H1 (cell line): ENCODE data around the gene NBAS. TPM values are rescaled to one million over a fixed set of nuclear protein-coding genes. Genes with fewer than 3 reads are reported as not detected.

Source experiments
- ASH2L ChIP-seq: fragments of 200-600, 300-600 bp; sonication (generic); IDR thresholded peaks from one replicate; pipeline ENCODE4 v1.7.1; 2017; ENCODE audit warnings: low read length
- JUND ChIP-seq: IDR thresholded peaks from 2 replicates; pipeline ENCODE4 v1.6.1; 2011; ENCODE audit warnings: mild to moderate bottlenecking, improper control_type of control experiment, low read length
- POU5F1 ChIP-seq: IDR thresholded peaks from 2 replicates; pipeline ENCODE4 v1.6.1; 2011; ENCODE audit warnings: low read depth, mild to moderate bottlenecking, low read length, moderate library complexity
- RAD21 ChIP-seq, 2 experiments: IDR thresholded peaks in 1 of 2; conservative IDR thresholded peaks in 1 of 2; 2 replicates each; pipeline ENCODE4 v1.6.1; 2011; ENCODE audit warnings: low read depth in 2 of 2, low read length in 2 of 2, improper control_type of control experiment in 1 of 2, inconsistent platforms in 1 of 2, mild to moderate bottlenecking in 1 of 2, moderate library complexity in 1 of 2
- TAF1 ChIP-seq: IDR thresholded peaks from 2 replicates; pipeline ENCODE4 v1.6.1; 2011; ENCODE audit warnings: mild to moderate bottlenecking, low read depth, low read length
- TAF7 ChIP-seq: optimal IDR thresholded peaks from 2 replicates; pipeline ENCODE3; 2011; ENCODE audit warnings: low read depth, mild to moderate bottlenecking, inconsistent platforms, low read length, moderate library complexity, borderline replicate concordance
- TBP ChIP-seq: IDR thresholded peaks from 2 replicates; pipeline ENCODE4 v1.6.1; 2011; ENCODE audit warnings: low read depth, low read length, improper control_type of control experiment
- polyA plus RNA-seq, 7 experiments: library from polyadenylated mRNA; depleted of rRNA in 3 of 7; stranded (reverse) in 5 of 7; unstranded in 2 of 7; fragments of >200 nt in 5 of 7; fragments of 200-250 nt in 2 of 7; gene quantifications; 1 replicate in 5 of 7; 2 replicates in 1 of 7; 4 replicates in 1 of 7; pipeline versions ENCODE4 v1.2.1 to v1.2.3, GENCODE V29; 2011 to 2013; ENCODE audit warnings: missing spikeins in 2 of 7, mixed read lengths in 2 of 7
- total RNA-seq: library from RNA; stranded (reverse); fragmentation: NEBNext Ultra II Directional; extraction: Animal tissue kit (Norgen Biotek cat#: 25700); gene quantifications from 2 replicates; pipeline ENCODE4 v1.2.1, GENCODE V29; 2021
- TF ChIP-seq, protein P1 (sequence below): fragments of 300-600 bp; sonication (generic); IDR thresholded peaks from 2 replicates; pipeline ENCODE4 v1.7.1; 2012; ENCODE audit warnings: low read length, moderate library complexity, mild to moderate bottlenecking, inconsistent platforms; ENCODE audit not compliant: insufficient replicate concordance
- TF ChIP-seq, protein P2 (sequence below), 3 experiments: IDR thresholded peaks; 1 replicate in 2 of 3; 2 replicates in 1 of 3; pipeline versions ENCODE4 v1.5.1 to v1.6.1; 2011; ENCODE audit warnings: low read length in 3 of 3, mild to moderate bottlenecking in 3 of 3, inconsistent platforms in 2 of 3, low read depth in 1 of 3, moderate library complexity in 1 of 3; ENCODE audit not compliant: insufficient read depth in 1 of 3; ENCODE audit errors: control extremely low read depth in 1 of 3

NBAS gene
- total and polyA plus RNA-seq, 2 of the 8 experiments (the other 6 are each of a cell fraction or from before 2014, with no cell fraction given), result 19.6 to 34.8 TPM

DNA sequence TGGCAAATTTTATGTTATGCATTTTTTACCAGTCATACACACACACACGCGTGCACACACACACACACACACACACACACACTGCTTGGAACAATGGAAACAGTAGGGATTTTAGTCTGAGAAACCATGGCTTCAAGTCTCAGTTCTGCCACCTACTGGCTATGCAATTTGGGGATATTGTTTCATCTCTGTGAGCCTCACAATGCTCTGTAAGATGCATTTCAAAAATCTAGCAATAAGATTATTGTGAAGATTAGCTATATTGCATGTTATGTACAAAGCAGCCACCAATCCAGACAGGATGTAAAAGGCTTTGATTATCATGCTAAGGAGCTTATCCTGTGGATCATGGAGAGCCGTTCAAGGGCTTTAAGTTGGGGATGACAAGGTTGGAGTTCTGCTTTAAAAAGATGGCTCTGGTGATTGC is 401.4 kb downstream of the NBAS start (continued):
- TF ChIP-seq, protein P1, sequence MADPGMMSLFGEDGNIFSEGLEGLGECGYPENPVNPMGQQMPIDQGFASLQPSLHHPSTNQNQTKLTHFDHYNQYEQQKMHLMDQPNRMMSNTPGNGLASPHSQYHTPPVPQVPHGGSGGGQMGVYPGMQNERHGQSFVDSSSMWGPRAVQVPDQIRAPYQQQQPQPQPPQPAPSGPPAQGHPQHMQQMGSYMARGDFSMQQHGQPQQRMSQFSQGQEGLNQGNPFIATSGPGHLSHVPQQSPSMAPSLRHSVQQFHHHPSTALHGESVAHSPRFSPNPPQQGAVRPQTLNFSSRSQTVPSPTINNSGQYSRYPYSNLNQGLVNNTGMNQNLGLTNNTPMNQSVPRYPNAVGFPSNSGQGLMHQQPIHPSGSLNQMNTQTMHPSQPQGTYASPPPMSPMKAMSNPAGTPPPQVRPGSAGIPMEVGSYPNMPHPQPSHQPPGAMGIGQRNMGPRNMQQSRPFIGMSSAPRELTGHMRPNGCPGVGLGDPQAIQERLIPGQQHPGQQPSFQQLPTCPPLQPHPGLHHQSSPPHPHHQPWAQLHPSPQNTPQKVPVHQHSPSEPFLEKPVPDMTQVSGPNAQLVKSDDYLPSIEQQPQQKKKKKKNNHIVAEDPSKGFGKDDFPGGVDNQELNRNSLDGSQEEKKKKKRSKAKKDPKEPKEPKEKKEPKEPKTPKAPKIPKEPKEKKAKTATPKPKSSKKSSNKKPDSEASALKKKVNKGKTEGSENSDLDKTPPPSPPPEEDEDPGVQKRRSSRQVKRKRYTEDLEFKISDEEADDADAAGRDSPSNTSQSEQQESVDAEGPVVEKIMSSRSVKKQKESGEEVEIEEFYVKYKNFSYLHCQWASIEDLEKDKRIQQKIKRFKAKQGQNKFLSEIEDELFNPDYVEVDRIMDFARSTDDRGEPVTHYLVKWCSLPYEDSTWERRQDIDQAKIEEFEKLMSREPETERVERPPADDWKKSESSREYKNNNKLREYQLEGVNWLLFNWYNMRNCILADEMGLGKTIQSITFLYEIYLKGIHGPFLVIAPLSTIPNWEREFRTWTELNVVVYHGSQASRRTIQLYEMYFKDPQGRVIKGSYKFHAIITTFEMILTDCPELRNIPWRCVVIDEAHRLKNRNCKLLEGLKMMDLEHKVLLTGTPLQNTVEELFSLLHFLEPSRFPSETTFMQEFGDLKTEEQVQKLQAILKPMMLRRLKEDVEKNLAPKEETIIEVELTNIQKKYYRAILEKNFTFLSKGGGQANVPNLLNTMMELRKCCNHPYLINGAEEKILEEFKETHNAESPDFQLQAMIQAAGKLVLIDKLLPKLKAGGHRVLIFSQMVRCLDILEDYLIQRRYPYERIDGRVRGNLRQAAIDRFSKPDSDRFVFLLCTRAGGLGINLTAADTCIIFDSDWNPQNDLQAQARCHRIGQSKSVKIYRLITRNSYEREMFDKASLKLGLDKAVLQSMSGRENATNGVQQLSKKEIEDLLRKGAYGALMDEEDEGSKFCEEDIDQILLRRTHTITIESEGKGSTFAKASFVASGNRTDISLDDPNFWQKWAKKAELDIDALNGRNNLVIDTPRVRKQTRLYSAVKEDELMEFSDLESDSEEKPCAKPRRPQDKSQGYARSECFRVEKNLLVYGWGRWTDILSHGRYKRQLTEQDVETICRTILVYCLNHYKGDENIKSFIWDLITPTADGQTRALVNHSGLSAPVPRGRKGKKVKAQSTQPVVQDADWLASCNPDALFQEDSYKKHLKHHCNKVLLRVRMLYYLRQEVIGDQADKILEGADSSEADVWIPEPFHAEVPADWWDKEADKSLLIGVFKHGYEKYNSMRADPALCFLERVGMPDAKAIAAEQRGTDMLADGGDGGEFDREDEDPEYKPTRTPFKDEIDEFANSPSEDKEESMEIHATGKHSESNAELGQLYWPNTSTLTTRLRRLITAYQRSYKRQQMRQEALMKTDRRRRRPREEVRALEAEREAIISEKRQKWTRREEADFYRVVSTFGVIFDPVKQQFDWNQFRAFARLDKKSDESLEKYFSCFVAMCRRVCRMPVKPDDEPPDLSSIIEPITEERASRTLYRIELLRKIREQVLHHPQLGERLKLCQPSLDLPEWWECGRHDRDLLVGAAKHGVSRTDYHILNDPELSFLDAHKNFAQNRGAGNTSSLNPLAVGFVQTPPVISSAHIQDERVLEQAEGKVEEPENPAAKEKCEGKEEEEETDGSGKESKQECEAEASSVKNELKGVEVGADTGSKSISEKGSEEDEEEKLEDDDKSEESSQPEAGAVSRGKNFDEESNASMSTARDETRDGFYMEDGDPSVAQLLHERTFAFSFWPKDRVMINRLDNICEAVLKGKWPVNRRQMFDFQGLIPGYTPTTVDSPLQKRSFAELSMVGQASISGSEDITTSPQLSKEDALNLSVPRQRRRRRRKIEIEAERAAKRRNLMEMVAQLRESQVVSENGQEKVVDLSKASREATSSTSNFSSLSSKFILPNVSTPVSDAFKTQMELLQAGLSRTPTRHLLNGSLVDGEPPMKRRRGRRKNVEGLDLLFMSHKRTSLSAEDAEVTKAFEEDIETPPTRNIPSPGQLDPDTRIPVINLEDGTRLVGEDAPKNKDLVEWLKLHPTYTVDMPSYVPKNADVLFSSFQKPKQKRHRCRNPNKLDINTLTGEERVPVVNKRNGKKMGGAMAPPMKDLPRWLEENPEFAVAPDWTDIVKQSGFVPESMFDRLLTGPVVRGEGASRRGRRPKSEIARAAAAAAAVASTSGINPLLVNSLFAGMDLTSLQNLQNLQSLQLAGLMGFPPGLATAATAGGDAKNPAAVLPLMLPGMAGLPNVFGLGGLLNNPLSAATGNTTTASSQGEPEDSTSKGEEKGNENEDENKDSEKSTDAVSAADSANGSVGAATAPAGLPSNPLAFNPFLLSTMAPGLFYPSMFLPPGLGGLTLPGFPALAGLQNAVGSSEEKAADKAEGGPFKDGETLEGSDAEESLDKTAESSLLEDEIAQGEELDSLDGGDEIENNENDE, result no peak
- peak; percentile 67 to 74 for TF ChIP-seq RAD21 (IDR thresholded peaks at IDR 0.05 in 1 of 2, conservative IDR thresholded peaks at IDR 0.05 in 1 of 2; ENCODE audit: low read depth in 2 of 2, low read length in 2 of 2)
- no peak for TF ChIP-seq TAF1
- no peak for TF ChIP-seq TAF7
- no peak for TF ChIP-seq TBP
- TF ChIP-seq POU5F1, result no peak
- TF ChIP-seq, protein P2, sequence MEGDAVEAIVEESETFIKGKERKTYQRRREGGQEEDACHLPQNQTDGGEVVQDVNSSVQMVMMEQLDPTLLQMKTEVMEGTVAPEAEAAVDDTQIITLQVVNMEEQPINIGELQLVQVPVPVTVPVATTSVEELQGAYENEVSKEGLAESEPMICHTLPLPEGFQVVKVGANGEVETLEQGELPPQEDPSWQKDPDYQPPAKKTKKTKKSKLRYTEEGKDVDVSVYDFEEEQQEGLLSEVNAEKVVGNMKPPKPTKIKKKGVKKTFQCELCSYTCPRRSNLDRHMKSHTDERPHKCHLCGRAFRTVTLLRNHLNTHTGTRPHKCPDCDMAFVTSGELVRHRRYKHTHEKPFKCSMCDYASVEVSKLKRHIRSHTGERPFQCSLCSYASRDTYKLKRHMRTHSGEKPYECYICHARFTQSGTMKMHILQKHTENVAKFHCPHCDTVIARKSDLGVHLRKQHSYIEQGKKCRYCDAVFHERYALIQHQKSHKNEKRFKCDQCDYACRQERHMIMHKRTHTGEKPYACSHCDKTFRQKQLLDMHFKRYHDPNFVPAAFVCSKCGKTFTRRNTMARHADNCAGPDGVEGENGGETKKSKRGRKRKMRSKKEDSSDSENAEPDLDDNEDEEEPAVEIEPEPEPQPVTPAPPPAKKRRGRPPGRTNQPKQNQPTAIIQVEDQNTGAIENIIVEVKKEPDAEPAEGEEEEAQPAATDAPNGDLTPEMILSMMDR (IDR thresholded peaks at IDR 0.05; ENCODE audit: control extremely low read depth in 1 of 3, insufficient read depth in 1 of 3, low read depth in 1 of 3, low read length in 3 of 3), result peak in 2 of 3 experiments; percentile 46 to 79; a peak in 3 of 4 replicates
- TF ChIP-seq JUND, result no peak
- no peak for TF ChIP-seq ASH2L
